K562 (cell line): ENCODE results near the gene LENEP.

Source experiments
- CAMTA2 ChIP-seq: fragments of 250-450 bp; sonication (Bioruptor Pico); conservative IDR thresholded peaks from 2 replicates; pipeline ENCODE4 v1.5.1; 2022
- CHD2 ChIP-seq: IDR thresholded peaks from 2 replicates; pipeline ENCODE4 v1.6.1; 2011; ENCODE audit warnings: low read depth, low read length
- FOSL1 ChIP-seq: fragments of 200-800 bp; sonication (Bioruptor generic); conservative IDR thresholded peaks from 2 replicates; pipeline ENCODE4 v1.6.1; 2016; ENCODE audit warnings: missing genetic modification characterization, missing compliant biosample characterization
- FOXA1 ChIP-seq: fragments of 450-650 bp; IDR thresholded peaks from 2 replicates; pipeline ENCODE4 v1.6.1; 2016; ENCODE audit warnings: mild to moderate bottlenecking, borderline replicate concordance
- MYC ChIP-seq, 2 experiments: fragments of 250-450 bp in 1 of 2; sonication (Bioruptor Pico) in 1 of 2; IDR thresholded peaks; 2 replicates each; pipeline versions ENCODE4 v1.5.1 to v1.6.1; 2012 to 2021; ENCODE audit warnings: low read depth in 2 of 2, borderline replicate concordance in 1 of 2, improper control_type of control experiment in 1 of 2, low read length in 1 of 2, mild to moderate bottlenecking in 1 of 2, moderate library complexity in 1 of 2
- PHF8 ChIP-seq: fragments of 200-600 bp; sonication (generic); IDR thresholded peaks from 2 replicates; pipeline ENCODE4 v1.6.1; 2012; ENCODE audit warnings: mixed run types, mild to moderate bottlenecking, inconsistent platforms, low read length, moderate library complexity, borderline replicate concordance
- POLR2AphosphoS5 ChIP-seq: IDR thresholded peaks from 2 replicates; pipeline ENCODE4 v1.6.1; 2011; ENCODE audit warnings: mild to moderate bottlenecking, low read depth, low read length, moderate library complexity; ENCODE audit not compliant: control insufficient read depth, insufficient read depth

DNA sequence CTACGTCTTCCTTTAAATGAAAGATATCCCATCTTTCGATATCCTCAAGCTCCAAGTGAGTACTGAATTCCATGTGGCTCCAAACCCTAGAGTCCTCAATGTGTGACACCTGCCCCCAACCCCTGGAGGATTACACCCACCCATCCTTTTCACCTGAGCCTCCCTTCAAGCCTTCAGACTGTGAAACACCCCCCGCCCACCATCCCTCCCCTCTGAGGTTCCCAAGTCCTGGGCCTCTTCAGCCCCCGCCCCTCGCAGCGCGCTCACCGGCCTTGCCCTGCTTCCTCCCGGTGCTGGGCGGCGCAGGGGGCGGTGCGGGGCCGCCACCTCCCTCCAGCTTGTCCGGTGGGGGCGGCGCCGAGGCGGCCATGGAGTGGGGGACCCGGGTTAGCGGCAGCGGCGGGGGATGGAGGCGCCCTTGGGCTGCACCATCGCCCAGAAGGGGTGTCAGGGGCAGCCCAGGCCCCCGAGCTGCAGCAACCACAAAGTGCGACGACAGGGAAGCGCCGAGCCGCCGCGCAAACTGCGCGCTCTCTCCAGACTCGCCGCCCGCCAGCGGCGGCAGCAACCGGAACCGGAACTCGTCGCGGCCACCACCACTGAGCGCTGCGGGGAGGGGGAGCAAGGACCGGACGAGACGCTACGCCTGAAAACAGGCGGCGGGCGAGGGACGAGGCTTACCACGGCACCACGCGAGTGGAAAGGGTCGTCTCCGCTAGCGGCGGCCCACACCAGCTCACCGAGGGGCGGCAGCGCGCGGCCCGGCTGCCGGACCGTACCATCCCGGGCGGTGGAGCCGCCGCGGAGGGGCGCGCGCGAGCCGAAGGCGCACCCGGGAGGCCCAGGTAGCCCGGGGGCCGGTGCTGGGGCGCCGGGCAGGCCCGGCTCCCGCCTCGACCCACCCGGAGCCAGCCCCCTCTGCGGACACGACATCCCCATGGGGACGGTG lies 31.9 kb upstream of the LENEP start, which contains the start of gene PYGO2:
- TF ChIP-seq CAMTA2 (CRISPR knock-in tag) (no peak; the same call in 1 of the 2 replicates), POLR2AphosphoS5 (peak; percentile 66), FOXA1 (no peak), CHD2 (peak; percentile 17; the same call in 1 of the 2 replicates), PHF8 (peak; percentile 86; the same call in 1 of the 2 replicates), MYC (IDR thresholded peaks at IDR 0.05; ENCODE audit: low read depth, low read length) (peak; percentile 58; the same call in 1 of the 2 replicates), MYC (CRISPR knock-in tag; IDR thresholded peaks at IDR 0.05; ENCODE audit: borderline replicate concordance, low read depth) (peak; percentile 39; the same call in 1 of the 2 replicates), FOSL1 (tag) (peak; percentile 37; the same call in 1 of the 2 replicates)
